ENCODE measurements around the gene ZNF343. TPM values are rescaled to one million over a fixed set of nuclear protein-coding genes. Genes with fewer than 3 reads are reported as not detected.
"Not testable (repeated sequence)": the region's sequence is repeated elsewhere in the genome, so short reads cannot be mapped to it uniquely, and the experiment has no call there.

ZNF343 gene
- total and polyA plus RNA-seq, 2 of the 4 experiments (the other 2 are of a cell fraction): 7.8 to 26.2 TPM

DNA sequence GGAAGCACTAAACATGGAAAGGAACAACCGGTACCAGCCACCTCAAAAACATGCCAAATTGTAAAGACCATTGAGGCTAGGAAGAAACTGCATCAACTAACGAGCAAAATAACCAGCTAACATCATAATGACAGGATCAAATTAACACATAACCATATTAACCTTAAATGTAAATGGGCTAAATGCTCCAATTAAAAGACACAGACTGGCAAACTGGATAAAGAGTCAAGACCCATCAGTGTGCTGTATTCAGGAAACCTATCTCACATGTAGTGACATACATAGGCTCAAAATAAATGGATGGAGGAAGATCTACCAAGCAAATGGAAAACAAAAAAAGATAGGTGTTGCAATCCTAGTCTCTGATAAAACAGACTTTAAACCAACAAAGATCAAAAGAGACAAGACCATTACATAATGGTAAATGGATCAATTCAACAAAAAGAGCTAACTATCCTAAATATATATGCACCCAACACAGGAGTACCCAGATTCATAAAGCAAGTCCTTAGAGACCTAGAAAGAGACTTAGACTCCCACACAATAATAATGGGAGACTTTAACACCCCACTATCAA is 5.8 kb downstream of the ZNF343 start:
- dilution Hi-C loops (cut with HindIII; ENCODE audit: low sequenced_read_pairs, unreplicated experiment); H3K18ac ChIP-seq (ENCODE audit: low read depth, low read length): not testable (repeated sequence)

More for the DNA sequence above, 5.8 kb downstream of the ZNF343 start:
- H4K91ac ChIP-seq (ENCODE audit: insufficient read depth, low read depth, low read length); H2BK120ac ChIP-seq (ENCODE audit: low read depth, low read length); H2BK15ac ChIP-seq (ENCODE audit: low read depth, low read length); H3K9ac ChIP-seq (ENCODE audit: low read depth, low read length); POLR2A ChIA-PET (ENCODE audit: unreplicated experiment); H4K5ac ChIP-seq (ENCODE audit: low read depth, low read length); H3K23ac ChIP-seq (ENCODE audit: low read depth, low read length); H2AK9ac ChIP-seq (replicated peaks; ENCODE audit: low read depth, low read length, poor library complexity); H3K4ac ChIP-seq (ENCODE audit: low read depth, low read length); H3K9me3 ChIP-seq (ENCODE audit: control insufficient read depth, insufficient read depth, low read length); DNase-seq; H2AFZ ChIP-seq (replicated peaks; ENCODE audit: low read length, poor library complexity); BruUV-seq (replicated peaks); ATAC-seq (ENCODE audit: low read depth); CTCF ChIA-PET; H3K9me1 ChIP-seq (ENCODE audit: insufficient read depth, low read length); H2BK20ac ChIP-seq (ENCODE audit: low read depth, low read length); H2BK5ac ChIP-seq (ENCODE audit: low read depth, low read length, poor library complexity, severe bottlenecking); H3K4me3 ChIP-seq (ENCODE audit: insufficient read depth, low read depth, low read length); H4K20me1 ChIP-seq (ENCODE audit: insufficient read depth, low read length); H4K8ac ChIP-seq (ENCODE audit: low read depth in 2 of 2, low read length in 2 of 2); H3K14ac ChIP-seq (replicated peaks; ENCODE audit: low read depth, low read length); H3K56ac ChIP-seq (ENCODE audit: extremely low read depth, insufficient read depth, low read length); H2AK5ac ChIP-seq (ENCODE audit: low read depth, low read length); H3K4me2 ChIP-seq (ENCODE audit: low read depth, low read length); H3K27ac ChIP-seq (ENCODE audit: insufficient read depth, low read length); H3K27me3 ChIP-seq (ENCODE audit: control insufficient read depth, insufficient read depth, low read length); intact Hi-C loops (cut with micrococcal nuclease); H3K4me1 ChIP-seq (ENCODE audit: control insufficient read depth, insufficient read depth, low read length): not testable (repeated sequence)
- Histone ChIP-seq H3K36me3 (ENCODE audit: control insufficient read depth, insufficient read depth, low read length) (peaks cover 12% of the 10 kb centered on the region), H3K79me1 (ENCODE audit: low read depth in 1 of 2, low read length in 2 of 2) (peaks cover 8 to 12% of the 10 kb centered on the region in 2 experiments; a peak in 3 of 4 replicates)
- in situ Hi-C loops (cut with MboI; ENCODE audit: low sequenced_read_pairs): loop anchor here (25.0 kb wide), 1 partner anchor 334 kb away; the partner anchor contains the start of genes PCED1A and VPS16
- WGBS, 2 experiments (ENCODE audit: extremely low coverage in 2 of 2, insufficient read length in 1 of 2): no CpG with 5 or more reads among the region's 2 CpGs

Measured in IMR-90 (cell line).